ENCODE results near the gene ASF1B.

DNA sequence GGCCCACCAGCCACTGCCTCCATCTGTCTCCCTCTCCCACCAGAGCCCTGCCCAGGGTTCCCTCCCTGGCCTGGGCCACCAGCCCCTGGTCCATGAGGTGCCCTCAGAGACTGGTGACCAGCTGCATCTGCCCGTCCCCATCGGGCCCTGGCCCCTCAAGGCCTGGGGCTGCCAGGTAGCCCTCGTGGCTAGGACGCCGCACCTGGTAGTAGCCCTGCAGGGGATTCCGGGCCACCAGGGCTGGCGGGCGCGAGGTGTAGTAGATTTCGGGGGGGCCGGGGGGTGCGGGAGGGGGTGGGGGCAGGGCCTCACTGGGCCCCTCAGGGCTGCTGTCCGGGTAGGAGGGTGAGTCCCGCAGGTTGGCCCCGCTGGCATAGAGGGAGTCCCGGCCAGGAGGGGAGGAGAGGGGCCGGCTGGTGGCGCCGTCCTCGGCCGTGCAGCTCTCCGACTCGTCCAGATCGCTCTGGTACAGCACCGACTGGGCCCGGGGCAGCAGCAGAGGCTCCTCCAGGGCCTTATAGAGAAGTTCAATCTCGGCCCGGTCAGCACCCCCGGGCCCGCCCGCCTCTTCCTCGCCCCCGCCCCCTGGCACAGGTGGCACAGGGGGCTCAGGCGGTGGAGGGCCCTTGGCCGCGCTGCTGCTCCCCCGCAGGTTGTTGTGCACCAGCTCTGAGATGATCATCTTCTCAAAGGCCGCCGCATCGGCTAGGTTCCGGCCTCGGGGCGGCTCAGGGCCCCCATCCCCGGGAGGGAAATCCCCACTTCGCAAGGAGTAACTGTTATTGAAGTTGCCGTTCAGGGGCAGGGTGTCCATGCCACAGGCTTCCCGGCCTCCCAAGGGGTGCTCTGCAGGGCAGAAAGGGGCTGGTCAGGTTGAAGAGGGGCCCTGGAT, 14.6 kb upstream of the ASF1B start:
- TF ChIP-seq, protein P1, sequence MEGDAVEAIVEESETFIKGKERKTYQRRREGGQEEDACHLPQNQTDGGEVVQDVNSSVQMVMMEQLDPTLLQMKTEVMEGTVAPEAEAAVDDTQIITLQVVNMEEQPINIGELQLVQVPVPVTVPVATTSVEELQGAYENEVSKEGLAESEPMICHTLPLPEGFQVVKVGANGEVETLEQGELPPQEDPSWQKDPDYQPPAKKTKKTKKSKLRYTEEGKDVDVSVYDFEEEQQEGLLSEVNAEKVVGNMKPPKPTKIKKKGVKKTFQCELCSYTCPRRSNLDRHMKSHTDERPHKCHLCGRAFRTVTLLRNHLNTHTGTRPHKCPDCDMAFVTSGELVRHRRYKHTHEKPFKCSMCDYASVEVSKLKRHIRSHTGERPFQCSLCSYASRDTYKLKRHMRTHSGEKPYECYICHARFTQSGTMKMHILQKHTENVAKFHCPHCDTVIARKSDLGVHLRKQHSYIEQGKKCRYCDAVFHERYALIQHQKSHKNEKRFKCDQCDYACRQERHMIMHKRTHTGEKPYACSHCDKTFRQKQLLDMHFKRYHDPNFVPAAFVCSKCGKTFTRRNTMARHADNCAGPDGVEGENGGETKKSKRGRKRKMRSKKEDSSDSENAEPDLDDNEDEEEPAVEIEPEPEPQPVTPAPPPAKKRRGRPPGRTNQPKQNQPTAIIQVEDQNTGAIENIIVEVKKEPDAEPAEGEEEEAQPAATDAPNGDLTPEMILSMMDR (IDR thresholded peaks at IDR 0.05) = no peak
- TF ChIP-seq POLR2A (IDR thresholded peaks at IDR 0.05) = no peak
